HG02623 (cell line): ENCODE results near the gene TBC1D8.

ENCODE experiments used
- ATAC-seq: cut with Tn5 transposase; IDR thresholded peaks from one replicate; pipeline ENCODE4 v1.9.1; 2021; ENCODE audit warnings: moderate library complexity; ENCODE audit not compliant: unreplicated experiment

TBC1D8 gene

DNA sequence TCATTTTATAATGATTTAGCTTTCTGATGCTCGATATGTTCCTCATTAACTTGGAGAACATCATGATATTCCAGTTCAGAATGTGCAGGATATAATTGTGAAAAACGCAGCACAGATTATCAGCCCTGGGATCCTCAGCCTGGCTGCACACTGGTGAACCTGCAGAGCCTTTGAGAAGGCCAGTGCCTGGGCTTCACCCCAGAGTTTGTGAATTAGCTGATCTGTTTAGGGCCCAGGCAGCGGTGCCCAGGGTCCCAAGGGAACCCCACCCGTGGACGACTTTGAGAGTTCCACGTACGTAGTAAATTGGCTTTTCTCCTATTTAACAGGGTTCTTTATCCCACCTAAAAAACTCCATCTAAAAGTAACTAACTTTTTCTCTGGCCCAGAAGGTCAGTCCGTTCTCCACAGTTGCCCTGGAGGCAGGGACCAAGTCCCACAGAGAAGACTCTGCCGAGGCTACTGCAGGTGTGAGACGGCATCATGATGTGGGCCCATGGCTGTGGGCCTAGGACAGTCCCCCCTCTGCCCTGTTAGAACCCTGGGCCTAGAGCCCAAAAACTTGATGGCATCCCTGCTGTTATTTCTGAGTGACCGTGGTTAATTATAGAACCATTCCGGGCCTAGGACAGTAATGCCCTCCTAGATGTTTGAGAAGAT, 188.7 kb downstream of the TBC1D8 start:
- ATAC-seq, result no peak

DNA sequence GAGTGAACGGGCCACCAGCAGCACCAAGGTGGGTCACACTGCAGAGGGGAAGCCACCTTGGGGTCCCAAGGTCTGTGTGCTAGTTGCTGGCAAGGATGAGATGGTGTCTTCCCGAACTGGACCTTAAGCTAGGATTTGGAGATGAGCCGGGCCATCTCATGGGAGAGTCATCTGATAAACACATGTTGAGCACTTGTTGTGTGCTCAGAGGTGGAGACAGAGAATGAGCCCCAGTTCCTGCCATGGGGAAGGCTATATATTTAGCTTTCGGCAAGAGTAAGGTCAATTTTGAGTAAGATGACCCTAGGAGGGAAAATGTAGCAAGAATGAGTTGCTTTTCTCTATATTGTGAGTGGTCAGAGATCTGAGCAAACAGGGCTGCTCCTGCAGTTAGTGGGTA, 190.5 kb downstream of the TBC1D8 start:
- ATAC-seq, result no peak

DNA sequence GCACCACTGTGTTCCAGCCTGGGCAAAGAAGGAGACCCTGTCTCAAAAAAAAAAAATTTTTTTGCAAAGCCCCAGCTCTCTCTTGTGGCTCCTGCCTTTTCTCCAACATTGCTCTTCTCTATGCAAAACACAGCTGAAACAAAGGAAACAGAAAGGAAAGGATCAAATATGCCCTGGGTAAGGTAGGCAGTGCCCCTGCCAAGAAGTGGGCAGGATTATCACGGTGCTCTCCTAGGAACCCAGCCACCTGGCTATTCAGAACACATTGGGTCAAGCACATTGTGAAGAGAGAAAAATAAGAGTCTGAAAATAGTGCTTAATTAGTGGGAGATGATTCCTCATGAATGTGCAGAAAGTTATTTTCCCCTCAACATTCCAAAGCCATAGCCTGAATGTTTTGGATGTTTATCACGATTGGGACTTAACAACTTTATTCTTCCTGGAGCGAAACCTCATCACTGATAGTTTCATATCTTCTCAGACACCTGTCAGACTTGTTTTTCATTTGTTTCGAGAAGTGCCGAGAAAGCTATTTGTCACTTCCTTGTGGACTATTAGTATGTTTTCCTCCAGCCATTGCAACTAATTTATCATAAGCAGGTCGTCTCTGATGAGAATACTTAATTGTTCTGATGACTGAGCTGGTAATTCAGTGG, 191.8 kb downstream of the TBC1D8 start:
- no peak for ATAC-seq

DNA sequence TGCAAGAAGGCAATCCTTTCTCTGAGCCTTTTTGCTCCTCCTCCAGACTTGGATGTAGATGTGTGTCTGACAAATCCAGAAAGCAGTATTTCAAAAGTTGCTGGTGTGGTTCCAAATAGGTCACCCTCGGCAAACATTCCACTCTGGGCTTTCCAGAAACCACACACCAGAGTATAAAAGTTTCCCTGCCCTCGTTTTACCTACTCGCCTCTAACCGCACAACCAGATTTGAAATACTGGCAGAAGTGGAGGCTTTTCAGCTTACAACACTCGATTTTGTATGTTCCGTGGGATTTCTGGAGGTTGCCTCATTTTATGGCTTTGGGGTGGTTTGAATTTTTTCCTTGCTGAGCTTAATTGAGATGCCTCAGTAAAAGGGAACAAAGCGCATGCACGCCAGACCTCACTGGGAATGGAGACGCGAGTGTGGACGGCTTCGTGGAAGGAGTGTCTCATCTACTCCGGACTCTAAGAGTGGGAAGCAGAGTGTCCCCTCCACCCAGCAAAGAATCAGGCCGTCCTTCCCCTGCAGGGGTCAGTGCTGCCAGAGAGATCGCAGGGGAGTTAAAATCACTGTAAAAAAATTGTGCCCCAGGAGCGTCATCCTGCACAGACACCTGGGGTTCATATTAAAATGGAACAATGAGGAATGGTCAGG, 193.1 kb downstream of the TBC1D8 start:
- no peak for ATAC-seq
